ENCODE data around the gene SDF4. TPM values are rescaled to one million over a fixed set of nuclear protein-coding genes. Genes with fewer than 3 reads are reported as not detected.

The SDF4 gene
- total and polyA plus RNA-seq, 8 donors: 50.3 to 404 (median 63.6) TPM

DNA sequence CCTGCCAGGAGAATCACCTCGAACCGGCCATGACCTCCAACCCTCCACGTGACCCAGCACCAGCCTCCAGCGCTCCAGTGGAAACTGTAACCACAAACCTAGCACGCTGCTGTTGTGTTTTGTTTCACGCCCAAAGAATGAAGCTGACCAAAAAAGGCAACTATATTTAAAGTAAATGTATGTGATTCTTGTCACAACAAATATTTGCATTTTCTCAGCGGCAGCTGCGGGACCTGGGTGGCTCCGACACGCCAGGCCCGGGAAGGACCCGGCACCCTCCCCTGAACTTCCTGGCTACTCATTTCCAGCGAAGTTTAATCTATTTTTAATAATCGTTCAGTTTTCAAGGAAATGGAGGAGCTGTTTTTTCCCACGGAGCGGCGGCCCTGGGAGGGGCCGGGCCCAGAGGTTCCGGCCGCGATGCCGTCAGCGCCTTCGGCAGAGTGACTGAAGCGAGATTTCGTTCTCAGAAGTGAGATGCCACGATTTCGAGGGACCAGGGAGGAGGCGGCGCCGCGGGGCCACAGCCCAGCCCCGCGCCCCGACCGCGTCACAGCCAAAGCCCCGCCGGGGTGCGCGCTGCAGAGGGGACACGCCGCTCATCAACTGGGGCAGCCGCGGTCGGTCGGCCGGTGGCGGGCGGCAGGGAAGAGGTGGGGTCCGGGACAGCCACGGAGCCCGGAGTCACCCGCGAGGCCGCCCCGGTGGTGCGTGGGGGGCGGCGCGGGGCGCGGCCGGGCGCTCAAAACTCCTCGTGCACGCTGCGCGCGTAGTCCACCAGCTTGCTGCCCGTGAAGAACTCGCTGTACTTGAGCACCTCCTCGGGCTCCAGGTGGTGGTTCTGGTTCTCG lies 14.8 kb downstream of the SDF4 start:
- TF ChIP-seq, protein P1, sequence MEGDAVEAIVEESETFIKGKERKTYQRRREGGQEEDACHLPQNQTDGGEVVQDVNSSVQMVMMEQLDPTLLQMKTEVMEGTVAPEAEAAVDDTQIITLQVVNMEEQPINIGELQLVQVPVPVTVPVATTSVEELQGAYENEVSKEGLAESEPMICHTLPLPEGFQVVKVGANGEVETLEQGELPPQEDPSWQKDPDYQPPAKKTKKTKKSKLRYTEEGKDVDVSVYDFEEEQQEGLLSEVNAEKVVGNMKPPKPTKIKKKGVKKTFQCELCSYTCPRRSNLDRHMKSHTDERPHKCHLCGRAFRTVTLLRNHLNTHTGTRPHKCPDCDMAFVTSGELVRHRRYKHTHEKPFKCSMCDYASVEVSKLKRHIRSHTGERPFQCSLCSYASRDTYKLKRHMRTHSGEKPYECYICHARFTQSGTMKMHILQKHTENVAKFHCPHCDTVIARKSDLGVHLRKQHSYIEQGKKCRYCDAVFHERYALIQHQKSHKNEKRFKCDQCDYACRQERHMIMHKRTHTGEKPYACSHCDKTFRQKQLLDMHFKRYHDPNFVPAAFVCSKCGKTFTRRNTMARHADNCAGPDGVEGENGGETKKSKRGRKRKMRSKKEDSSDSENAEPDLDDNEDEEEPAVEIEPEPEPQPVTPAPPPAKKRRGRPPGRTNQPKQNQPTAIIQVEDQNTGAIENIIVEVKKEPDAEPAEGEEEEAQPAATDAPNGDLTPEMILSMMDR (IDR thresholded peaks at IDR 0.05): no peak
- TF ChIP-seq POLR2A (IDR thresholded peaks at IDR 0.05) (no peak), POLR2AphosphoS5 (IDR thresholded peaks at IDR 0.05) (no peak), EP300 (IDR thresholded peaks at IDR 0.05) (no peak)
- Histone ChIP-seq H3K27me3 (peaks cover 0 to 13% (median 0%) of the 10 kb centered on the region in 3 donors), H3K4me1 (peaks cover 4 to 37% (median 27%) of the 10 kb centered on the region in 4 donors), H3K36me3 (peaks cover 27 to 69% (median 67%) of the 10 kb centered on the region in 4 donors), H3K4me3 (no peak overlapping the region), H3K27ac (peak overlapping the region in 1 of 5 donors; percentile 42), H3K9me3 (no peaks in the 10 kb centered on the region)
- DNase-seq: no peak
- intact Hi-C loops (cut with DNase I; ENCODE audit: low total_unique reads): no loop called here
- WGBS, 5 donors: 82 to 91% (median 89%) methylated on average over 37 to 74 of the region's 74 CpGs

- Histone ChIP-seq H3K36me3 (peaks cover 25 to 59% (median 57%) of the 10 kb centered on the region in 4 donors), H3K4me1 (peaks cover 4 to 37% (median 25%) of the 10 kb centered on the region in 4 donors), H3K9me3 (no peaks in the 10 kb centered on the region), H3K4me3 (no peak overlapping the region), H3K27ac (peak overlapping the region in 1 of 5 donors; percentile 42), H3K27me3 (peaks cover 0 to 13% (median 0%) of the 10 kb centered on the region in 3 donors)
- no peak for TF ChIP-seq POLR2AphosphoS5 (IDR thresholded peaks at IDR 0.05)
- TF ChIP-seq, protein P1 (IDR thresholded peaks at IDR 0.05): no peak
- no peak for TF ChIP-seq EP300 (IDR thresholded peaks at IDR 0.05)
- no peak for TF ChIP-seq POLR2A (IDR thresholded peaks at IDR 0.05)
- 89 to 94% (median 91%) methylated on average over 5 to 21 of the region's 21 CpGs for WGBS, 5 donors
- DNase-seq: no peak
- intact Hi-C loops (cut with DNase I; ENCODE audit: low total_unique reads): no loop called here
Observed at GRCh38 chr1:1215881-1216605, 15.8 kb downstream of the SDF4 start.

DNA sequence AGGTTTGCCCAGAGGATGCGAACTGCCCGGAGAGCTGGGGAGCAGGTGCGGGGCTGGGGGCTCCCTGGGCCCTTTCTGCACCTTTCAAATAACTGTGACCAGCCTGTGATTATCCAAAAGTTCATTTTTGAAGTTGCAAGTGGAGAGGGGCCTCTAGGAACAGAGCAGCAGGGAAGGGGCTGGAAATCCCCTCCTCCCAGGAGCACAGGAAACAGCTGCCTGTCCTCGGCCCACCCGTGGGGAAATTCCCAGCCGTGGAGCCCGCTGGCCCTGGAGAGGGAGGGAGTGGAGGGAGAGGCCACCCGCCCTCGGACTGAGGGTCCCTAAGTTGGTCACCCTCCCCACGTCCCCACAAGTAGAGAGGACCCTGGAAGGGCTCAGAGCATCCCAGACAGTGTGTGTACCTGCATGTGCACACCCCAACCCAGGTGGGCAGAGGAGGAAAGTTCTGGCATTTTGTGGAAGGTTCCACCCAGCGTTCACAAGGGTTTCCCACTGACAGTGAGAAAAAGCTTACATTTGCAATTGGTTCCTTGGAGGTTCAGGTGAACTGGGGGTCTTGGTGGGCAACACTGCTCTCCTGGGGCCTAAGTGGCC lies 16.6 kb downstream of the SDF4 start:
- intact Hi-C loops (cut with DNase I; ENCODE audit: low total_unique reads): no loop called here
- no peak for DNase-seq

More for the DNA sequence above, 16.6 kb downstream of the SDF4 start:
- 39 to 55% (median 47%) methylated on average over 9 to 11 of the region's 11 CpGs for WGBS, 5 donors
- no peak overlapping the region for H3K27ac ChIP-seq
- H3K36me3 ChIP-seq: peaks cover 25 to 51% (median 49%) of the 10 kb centered on the region in 4 donors
- TF ChIP-seq, protein P1 (IDR thresholded peaks at IDR 0.05): no peak
- TF ChIP-seq POLR2AphosphoS5 (IDR thresholded peaks at IDR 0.05): no peak
- no peak for TF ChIP-seq EP300 (IDR thresholded peaks at IDR 0.05)
- TF ChIP-seq POLR2A (IDR thresholded peaks at IDR 0.05): no peak
- H3K4me1 ChIP-seq: peaks cover 4 to 37% (median 25%) of the 10 kb centered on the region in 4 donors
- H3K9me3 ChIP-seq: no peaks in the 10 kb centered on the region
- H3K4me3 ChIP-seq: no peak overlapping the region
- H3K27me3 ChIP-seq: peaks cover 0 to 13% (median 0%) of the 10 kb centered on the region in 3 donors

All from stomach (tissue), 9 donors.